GM19035 (cell line): Measurements from ENCODE around the gene VILL.
A peak's percentile ranks its signal among the peaks of the same experiment; 100 is the strongest.

ENCODE experiments used
- ATAC-seq: cut with Tn5 transposase; IDR thresholded peaks from one replicate; pipeline ENCODE4 v1.9.1; 2021; ENCODE audit not compliant: unreplicated experiment

Gene VILL

GRCh38 chr3:38000242-38000916 lies 9.8 kb downstream of the VILL start:
- ATAC-seq: no peak

DNA sequence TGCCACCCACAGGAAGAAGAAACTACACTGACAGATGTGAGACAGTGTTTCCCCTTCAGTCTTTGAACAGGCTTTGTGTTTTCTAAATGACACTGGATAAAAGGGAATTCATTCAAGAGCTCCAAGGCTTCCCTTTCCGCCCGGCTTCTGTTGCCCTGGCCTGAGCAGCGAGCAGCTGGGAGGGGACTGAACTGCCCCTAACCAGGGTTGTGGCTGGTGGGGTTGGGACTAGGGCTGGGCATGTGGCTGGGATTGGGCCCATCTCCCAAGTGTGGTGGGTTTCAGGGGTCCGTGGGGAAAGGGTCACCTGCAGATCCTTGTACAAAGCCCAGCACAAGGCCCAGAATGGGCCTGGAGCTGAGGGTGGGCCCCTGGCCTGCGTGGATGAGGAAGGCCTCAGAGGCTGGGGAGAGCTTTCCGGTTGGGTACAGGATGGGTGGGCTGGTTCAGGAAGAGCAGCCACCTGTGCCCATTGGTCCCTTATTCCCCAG lies 10.4 kb downstream of the VILL start:
- ATAC-seq: no peak

- ATAC-seq: no peak
These were observed 11.0 kb downstream of the VILL start for GRCh38 chr3:38001456-38002081.

DNA sequence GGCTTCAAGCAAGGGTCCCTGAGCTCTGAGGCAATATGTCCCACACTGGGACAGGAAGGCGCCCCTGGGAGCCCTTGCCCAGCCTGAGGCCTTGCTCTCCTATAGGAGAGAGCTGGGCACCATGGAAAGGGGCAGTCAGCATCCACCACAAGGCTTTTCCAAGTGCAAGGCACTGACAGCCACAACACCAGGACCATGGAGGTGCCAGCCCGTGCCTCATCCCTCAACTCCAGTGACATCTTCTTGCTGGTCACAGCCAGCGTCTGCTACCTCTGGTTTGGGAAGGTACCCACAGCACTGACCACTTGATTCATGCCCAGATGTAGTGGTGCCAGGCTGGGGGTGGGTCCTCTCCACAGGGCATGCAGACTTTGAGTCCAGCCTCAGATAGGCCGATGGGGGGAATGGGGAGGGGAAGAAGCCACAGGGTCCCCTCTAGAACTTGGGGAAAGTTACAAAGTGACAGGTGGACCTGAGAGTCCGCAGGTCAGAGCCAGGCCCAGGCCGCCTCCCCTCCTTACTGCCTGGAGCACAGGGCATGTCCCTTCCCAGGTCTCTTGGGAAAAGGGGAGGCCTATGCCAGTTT lies 11.8 kb downstream of the VILL start:
- ATAC-seq: no peak

DNA sequence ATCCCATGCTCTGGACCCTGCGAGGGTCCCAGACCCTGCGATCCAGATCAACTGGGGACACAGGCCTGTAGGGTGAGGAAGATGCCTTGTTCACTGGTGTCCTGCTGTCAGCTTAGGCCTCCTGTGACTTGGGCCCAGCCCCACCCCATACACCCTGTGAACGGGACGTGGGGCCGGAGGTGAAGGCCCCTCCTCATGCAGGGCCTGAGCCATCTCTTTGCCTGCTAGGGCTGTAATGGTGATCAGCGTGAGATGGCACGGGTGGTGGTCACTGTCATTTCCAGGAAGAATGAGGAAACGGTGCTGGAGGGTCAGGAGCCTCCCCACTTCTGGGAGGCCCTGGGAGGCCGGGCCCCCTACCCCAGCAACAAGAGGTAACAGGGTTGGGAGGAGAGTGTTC lies 12.4 kb downstream of the VILL start:
- no peak for ATAC-seq

GRCh38 chr3:38003371-38003816 lies 12.8 kb downstream of the VILL start:
- peak; percentile 43 for ATAC-seq

DNA sequence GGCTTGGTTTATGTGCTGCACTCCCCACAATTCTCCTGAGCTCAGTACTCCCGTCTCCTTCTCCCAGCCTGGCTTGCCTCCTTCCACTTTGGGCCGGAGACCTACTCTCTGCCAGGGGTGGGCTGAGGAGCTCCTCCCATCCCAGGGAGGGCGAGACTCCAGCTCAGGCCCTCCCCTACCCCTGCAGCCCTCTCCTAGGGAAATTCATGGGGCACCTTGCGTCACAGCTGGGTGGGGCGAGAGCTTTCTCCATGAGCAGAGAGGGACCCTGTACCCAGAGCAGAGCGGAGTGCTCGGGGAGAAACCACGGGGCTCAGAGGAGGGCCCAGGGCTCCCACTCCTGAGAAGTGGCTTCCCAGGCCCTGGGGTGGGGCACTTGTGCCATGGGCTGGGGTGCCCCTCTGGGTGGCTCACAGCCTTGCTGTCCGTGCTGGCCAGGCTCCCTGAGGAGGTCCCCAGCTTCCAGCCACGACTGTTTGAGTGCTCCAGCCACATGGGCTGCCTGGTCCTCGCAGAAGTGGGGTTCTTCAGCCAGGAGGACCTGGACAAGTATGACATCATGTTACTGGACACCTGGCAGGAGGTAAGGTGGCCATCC lies 13.3 kb downstream of the VILL start:
- no peak for ATAC-seq

DNA sequence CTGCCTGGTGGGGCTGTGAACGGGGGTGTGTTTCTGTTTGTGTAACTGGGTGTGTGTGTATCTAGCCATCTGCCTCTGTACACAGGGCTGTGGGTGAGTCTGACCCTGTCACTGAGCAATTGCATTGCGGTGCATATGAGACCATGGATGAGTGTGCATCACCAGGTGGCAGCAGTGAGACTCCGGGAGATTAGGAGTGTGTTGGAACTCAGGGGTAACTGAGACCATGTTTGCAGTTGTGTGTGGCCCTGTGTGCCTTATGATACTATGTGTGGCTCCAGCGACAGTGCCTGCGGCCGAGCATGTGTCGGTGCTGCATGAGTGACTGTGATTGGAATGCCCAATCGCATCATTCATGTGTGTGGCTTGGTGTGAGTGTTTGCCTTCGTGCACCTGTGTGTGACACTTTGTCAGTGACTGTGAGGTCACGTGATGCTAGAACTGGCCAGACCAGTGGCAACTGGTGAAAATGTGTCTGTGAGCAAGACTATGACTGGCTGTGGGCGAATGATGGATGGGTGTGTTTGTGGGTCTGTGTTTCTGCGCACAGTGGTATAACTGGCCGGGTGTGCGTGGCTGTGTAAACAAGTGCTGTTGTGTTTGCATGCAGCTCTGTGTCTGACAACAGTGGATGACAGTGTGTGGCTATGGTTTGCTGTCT lies 14.0 kb downstream of the VILL start:
- ATAC-seq: peak; percentile 38

DNA sequence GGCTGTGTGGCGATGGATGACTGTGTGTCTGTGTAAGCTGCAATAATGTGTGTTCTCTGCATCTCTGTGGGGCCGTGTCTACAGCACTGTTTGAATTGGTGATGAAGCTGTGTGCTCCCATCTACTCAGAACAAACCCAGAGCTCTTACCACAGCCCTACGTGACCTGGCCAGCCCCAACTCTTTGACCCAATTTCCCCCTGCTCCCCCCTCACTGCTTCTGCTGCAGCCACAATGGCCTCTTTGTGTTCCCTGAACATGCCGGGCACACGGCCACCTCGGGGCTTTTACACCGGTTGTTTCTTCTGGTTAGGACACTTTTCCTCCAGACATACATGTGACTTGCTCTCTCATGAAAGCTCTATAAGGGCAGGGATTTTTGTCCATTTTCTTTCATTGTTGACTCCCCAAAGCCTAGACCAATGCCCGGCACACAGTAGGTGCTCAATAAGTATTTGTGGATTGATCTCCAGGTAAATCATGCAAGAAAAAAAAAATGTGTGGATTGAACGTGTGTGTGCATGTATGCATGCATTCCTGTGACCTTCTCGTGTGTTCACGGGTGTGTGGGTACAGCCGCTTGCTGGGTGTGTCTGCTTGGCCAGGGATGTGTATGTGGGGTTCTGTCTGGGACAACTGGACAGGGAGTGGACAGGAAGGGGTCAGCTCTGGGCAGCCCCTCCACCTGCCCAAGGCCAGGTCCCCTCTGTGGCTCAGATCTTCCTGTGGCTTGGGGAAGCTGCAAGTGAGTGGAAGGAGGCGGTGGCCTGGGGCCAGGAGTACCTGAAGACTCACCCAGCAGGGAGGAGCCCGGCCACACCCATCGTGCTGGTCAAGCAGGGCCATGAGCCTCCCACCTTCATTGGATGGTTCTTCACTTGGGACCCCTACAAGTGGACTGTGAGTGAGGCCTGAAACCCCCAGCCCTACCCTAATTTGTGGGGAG lies 14.8 kb downstream of the VILL start:
- no peak for ATAC-seq

GRCh38 chr3:38006031-38006430 lies 15.4 kb downstream of the VILL start:
- ATAC-seq: no peak

GRCh38 chr3:38006445-38006995 lies 15.9 kb downstream of the VILL start:
- no peak for ATAC-seq

DNA sequence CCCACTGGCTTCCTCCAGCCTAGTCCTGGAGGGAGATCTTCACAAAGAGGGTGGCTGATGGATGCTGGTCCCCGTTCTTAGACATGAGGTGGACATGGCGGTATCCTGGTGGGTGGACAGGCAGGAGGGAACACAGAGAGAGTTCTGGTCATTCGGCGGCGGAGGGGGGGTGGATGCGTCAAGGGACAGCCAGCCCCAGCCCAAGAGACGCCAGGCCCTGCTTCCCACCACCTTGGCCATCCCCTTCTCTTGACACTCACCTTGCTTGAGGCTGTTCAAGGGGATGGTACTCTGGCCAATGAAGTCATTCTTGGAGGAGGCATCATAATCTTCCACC lies 17.1 kb downstream of the VILL start:
- ATAC-seq: no peak

DNA sequence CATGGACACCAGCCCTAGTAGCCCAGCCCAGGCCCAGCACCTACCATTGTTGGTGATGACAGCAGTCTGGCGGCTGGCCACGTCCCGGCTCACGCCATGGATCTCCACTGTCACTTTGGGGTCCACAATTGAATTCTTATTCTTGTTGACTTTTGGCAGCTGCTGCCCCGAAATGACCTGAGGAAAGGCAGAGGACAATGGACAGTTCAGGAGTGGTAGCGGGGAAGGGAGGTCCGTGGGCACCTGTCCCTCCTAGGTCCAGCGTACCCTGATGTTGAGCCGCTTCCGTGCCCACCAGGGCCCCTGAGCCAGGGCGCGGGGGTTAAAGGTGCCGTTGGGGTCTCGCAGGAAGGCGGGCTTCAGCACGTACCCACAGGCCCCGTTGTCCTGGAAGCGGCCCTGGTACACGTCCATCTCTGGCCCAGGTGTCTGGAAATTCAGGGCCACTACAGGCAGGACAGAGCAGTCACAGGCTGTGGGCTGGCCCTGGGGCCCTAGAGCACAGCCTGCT lies 17.7 kb downstream of the VILL start:
- no peak for ATAC-seq

GRCh38 chr3:38008971-38009580 lies 18.5 kb downstream of the VILL start:
- no peak for ATAC-seq

DNA sequence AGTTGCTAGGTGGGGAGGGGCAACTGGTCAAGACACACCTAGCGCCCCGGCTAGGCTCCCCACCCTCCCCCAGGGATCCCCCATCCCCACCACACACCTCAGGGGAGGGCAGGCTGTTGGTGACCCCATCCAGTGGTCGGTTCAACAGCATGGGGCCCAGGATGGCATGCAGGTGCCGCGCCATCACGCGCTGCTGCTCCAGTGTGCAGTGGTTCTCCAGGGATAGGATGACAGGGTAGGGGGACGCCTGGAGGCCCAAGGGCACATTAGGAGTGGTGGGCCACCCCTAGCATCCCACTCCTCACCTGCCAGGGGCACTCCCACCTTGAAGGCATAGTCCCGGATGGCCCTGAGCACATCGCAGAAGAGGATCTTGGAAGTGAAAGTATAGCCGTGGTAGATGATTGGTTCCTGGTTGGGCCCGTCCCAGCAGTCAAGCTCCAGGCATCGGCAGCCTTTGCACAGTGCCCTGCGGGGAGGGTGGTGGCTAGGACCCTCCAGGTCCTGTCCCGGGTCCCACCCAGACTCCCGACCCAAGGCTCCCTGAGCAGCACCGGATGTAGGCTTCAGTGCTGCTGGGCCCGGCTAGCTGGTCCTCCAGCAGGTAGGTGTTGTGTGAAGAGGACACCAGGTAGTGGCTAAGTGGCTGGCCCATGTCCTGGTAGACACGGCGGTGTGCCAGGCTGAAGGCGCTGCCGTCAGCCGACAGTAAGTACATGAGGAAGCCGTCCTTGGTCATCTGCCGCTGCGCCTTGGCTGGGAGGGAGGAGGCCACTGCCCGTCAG lies 19.4 kb downstream of the VILL start:
- no peak for ATAC-seq

DNA sequence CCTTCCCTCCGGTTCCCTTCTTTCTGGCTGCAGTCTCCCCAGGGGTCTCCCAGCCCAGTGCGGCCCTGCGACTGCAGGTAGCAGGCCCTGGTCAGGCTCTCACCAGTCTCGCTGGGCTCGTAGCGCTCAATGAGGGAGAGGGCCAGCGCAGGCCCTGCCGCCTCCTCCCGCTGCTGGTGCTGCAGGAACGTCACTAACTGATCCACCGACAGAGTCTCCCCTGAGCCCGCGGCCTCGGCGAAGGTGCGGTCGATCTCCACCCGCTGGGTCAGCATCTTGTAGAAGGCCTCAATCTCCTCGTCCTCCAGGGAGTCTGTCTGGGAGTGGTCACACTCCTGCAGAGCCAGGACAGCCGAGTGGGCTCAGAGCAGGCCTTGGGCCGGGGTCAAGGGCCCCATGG lies 20.5 kb downstream of the VILL start:
- no peak for ATAC-seq

DNA sequence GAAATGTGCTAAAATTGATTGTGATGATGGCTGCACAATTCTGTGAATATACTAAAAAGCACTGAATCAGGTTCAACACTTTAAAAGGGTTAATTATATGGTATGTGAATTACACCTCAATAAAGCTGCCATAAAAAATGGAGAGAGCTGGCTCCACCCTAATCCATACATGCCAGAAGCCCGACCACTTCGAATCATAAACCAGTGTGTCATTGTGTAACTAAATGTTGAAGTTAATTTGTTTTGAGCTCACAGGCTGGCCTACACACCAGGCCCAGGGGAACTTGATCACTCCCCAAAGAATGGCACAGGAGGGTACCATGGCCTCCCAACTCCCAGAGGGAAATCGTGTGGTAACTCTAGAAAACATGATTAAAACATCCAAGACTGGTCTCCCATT lies 24.9 kb downstream of the VILL start:
- ATAC-seq: no peak

DNA sequence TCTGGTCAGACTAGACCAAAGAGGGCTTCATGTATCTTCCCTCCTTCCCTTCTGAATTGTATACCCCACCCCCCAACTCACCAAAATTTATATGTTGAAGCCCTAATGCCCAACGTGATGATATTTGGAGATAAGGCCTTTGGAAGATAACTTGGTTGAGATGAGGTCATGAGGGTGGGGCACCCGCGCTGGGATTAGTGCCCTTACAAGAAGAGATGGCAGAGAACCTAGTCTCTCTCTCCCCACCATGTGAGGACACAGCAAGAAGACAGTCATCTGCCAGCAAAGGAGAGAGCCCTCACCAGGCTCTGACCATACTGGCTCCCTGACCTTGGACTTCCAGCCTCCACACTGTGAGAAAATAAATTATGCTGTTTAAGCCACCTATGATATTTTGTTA lies 25.4 kb downstream of the VILL start:
- no peak for ATAC-seq

GRCh38 chr3:38016410-38016809 lies 25.8 kb downstream of the VILL start:
- no peak for ATAC-seq
